Forelimb muscle (tissue), 1 donor: ENCODE results near the gene TMTC2. TPM values are rescaled to one million over a fixed set of nuclear protein-coding genes. Genes with fewer than 3 reads are reported as not detected.
"Not testable (repeated sequence)": the region's sequence is repeated elsewhere in the genome, so short reads cannot be mapped to it uniquely, and the experiment has no call there.

ENCODE experiments used
- DNase-seq: peaks from one replicate; pipeline ENCODE4 v3.0.0-alpha.2; 2013; ENCODE audit warnings: low read depth
- polyA plus RNA-seq: library from polyadenylated mRNA; unstranded; fragments of 120-200 nt; gene quantifications from one replicate; pipeline ENCODE4 v1.2.1, GENCODE V29; 2013; ENCODE audit not compliant: insufficient read length

The TMTC2 gene
- polyA plus RNA-seq, 1 donor, result 13.0 TPM

GRCh38 chr12:82788594-82788993, 101.9 kb downstream of the TMTC2 start:
- no peak for DNase-seq

DNA sequence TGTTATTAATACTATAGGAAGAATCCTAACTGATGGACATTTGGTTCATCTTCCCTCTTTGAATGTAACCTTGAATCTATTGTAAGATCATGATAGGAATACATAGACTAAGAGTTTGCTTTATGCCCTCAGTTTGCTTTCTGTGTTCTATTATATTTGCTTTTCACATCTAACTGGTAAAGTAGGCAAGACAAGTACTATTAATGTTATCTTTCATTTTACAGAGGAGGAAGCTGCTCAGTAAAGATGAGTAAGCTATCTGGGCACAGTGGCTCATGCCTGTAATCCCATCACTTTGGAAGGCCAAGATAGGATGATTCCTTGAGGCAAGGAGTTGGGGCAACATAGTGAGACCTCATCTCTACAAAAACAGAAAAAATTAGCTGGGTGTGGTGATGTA, 103.0 kb downstream of the TMTC2 start:
- DNase-seq, result no peak

DNA sequence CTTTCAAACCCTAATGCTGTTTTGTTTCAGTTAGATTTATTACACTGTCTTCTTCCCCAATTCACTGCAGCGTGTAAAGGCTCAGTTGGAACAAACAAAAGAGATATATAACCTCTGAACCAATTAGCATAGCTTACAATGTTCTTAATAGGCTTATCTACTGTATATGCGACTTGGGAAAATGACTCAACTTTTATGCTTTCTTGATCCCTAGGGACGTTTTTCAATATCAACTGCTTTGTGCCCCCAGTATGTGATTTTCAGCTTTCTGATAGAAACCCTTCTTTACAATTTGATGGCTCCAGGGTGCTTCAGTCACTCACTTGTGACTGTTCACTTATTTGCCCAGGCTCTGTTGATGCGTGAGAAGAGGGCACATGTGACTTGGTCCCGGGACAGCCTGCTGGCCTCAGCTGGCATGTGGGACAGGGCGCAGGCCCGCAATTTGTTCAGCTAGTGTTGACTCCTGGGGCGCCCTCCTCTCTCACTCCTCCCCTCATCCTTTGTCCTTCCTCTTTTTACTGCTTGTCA, 107.1 kb downstream of the TMTC2 start:
- no peak for DNase-seq

DNA sequence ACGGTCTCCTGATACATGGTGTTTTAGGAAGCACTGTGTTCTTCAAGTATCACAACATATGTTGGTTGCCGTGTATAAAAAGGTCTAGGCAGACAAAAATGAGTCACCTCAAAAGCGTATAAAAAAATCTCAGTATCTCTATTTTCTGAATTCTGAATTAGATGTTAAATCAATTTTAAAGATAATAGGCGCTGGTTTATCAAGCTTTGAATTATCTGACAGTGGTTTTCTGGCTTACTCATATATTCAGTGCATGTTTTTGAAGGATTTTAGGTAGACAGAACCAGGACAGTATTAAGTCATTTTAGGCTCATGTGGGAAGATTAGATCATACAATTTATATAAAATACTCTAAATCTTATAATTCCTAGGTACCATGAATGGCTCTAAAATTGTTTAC, 110.8 kb downstream of the TMTC2 start:
- DNase-seq, result no peak

DNA sequence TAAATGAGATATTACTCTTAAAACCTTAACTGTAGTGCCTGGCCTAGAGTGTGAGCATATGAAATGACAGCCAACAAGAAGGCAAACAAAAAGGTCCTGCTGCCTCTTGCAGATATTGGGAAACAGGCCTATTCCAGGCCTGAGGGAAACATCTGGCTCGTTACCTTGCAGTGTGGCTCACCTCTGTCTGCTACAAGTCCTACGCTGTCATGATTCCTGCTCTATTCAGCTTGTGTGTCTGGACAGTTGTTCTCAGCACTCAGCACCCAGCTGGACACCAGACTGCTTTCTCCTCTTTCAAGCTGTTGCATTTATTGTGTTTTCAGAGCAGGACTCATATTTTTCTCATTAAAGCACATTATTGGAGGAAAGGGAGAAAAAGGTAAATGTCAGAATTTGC, 113.5 kb downstream of the TMTC2 start:
- DNase-seq, result no peak

DNA sequence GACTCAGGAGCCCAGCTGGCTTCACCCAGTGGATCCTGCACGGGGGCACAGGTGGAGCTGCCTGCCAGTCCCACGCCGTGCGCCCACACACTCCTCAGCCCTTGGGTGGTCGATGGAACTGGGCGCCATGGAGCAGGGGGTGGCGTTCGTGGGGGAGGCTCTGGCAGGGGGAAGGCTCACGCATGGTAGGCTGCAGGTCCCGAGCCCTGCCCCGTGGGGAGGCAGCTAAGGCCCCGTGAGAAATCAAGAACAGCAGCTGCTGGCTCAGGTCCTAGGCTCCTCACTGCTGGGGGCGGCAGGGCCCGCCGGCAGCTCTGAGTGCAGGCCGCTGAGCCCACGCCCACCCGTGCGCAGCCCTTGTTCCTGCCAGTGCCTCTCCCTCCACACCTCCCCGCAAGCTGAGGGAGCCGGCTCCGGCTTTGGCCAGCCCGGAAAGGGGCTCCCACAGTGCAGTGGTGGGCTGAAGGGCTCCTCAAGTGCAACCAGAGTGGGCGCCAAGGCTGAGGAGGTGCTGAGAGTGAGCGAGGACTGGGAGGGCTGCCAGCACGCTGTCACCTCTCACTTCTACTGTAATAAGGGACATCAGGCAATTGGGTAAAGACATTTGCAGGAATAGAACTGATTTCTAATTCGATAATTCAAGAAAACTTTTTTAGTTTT, 115.4 kb downstream of the TMTC2 start:
- DNase-seq, result no peak

GRCh38 chr12:82803201-82803600, 116.5 kb downstream of the TMTC2 start:
- no peak for DNase-seq

GRCh38 chr12:82804601-82805000, 117.9 kb downstream of the TMTC2 start:
- DNase-seq, result no peak

- not testable (repeated sequence) for DNase-seq
Observed at GRCh38 chr12:82805004-82805403, 118.3 kb downstream of the TMTC2 start.

- DNase-seq, result no peak
Observed at GRCh38 chr12:82805812-82806497, 119.2 kb downstream of the TMTC2 start.

DNA sequence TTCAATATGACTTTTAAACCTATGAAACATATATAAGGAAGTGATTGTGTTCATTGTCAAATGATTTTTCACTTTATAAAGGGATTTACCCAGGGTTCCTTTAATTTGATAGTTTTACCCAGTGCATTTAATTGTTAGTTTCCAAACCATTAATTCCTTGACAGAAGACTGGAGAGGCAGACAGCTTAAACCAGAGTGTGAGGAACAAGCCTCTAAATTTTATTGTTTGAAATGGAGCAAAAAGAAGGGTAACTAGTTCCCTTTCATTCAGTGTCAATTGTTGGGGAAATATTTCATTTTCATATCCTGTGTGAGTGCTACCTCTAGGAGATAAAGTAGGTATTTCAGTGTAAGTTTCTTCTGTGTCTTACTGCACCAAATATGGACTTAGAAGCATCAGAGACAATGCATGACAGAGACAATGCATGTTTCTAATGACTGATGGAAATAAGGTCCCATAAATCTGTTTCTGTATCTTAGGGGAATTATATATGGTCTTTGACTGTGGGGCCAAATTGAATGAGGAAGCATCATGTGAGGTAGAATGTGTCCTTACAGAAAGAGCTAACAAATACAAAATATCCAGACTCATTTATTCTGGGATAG, 120.5 kb downstream of the TMTC2 start:
- DNase-seq, result no peak

DNA sequence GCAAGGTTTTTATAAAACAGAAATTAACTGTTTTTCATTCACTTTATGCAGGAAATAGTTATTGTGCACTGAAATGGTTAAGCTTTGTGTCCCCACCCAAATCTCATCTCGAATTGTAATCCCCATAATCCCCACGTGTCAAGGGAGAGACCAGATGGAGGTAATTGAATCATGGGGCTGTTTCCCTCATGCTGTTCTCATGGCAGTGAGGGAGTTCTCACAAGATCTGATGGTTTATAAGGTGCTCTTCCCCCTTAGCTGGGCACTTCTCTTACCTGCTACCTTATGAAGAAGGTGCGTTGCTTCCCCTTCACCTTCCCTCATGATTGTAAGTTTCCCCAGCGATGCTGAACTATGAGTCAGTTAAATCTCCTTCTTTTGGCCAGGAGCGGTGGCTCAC, 123.9 kb downstream of the TMTC2 start:
- DNase-seq, result no peak

- DNase-seq, result no peak
Observed at GRCh38 chr12:82817368-82817767, 130.7 kb downstream of the TMTC2 start.

- no peak for DNase-seq
Observed at GRCh38 chr12:82818271-82819035, 131.7 kb downstream of the TMTC2 start.

GRCh38 chr12:82826505-82826904, 139.8 kb downstream of the TMTC2 start:
- DNase-seq, result no peak

DNA sequence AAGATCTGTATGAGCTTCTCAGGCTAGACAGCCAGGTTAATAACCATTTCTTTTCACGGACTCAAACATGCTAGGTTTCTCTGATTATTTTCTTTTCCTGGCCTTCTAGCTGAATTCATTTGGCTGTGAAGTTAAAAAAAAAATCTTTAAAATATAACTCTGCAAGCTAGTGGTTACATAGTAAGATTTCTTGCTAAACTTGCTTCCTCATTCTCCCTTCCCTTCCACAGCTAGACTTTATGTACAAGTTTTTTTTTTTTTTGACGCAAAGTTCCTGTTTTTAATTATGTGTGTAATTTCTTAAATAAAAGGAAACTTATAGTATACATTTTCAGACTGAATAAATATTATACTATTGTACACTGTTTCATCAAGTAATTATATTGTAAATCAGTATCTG, 145.4 kb downstream of the TMTC2 start:
- no peak for DNase-seq

DNA sequence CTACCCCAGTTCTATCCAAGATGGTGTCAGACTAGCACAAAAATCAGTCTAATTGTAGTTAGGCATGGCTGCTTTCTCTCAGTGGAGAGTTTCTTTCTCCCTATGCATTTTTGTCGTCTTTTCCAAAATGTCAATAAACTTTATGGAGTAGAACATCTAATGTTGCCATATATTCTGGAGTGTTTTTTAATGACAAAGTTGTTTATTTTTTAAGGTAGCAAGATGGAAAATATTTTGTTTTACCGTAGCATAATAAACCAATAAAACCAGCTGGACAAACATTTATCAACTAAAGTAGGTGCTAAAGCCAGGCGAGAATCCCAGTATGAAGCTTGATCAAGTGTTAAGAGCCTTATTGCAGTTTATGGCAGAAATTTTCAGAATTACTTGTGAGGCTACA, 146.3 kb downstream of the TMTC2 start:
- DNase-seq, result no peak

GRCh38 chr12:82833481-82833880, 146.8 kb downstream of the TMTC2 start:
- peak; percentile 79 for DNase-seq

- no peak for DNase-seq
Observed at GRCh38 chr12:82835217-82835616, 148.5 kb downstream of the TMTC2 start.

DNA sequence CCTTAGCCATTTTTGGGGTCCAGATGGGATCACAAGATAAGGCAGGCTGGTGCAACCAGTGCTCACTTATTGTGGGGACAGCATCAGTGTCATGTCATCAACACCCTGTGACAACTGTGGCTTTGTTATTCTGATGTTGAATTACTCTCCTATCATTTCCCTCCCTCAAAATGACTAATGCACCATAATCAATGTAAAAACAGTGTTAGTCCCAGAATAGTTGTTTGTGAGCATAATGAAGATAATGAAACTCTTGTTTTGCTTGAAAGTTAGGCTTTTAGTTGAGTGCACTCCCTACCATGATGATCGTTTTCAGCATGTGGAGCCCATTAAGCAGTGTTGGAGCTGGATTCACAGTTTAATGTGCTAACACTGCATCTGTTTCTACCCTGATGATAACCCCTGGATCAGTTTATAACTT, 151.4 kb downstream of the TMTC2 start:
- no peak for DNase-seq

DNA sequence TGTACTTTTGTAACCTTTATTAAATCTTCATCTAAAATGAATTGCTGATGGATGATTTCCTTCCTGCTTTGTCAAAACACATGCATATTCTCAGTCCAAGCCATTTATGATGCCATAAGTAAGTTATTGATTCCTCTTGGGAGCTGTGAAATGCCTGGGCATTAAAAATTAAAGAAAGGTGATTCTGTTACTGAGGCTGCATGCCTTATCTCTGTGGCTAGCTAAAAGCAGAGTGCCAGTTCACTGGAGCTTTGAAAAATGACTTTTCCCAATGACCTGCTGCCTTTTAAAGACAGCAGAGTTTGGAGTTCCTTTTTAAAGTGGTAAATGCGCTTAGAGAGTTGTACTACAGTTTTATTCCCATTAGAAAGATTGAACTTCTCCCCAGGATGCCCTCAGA, 152.1 kb downstream of the TMTC2 start:
- no peak for DNase-seq

GRCh38 chr12:82839796-82840195, 153.1 kb downstream of the TMTC2 start:
- DNase-seq, result no peak
